Keratinocyte (primary cell): ENCODE data around the gene NRBF2. TPM values are rescaled to one million over a fixed set of nuclear protein-coding genes. Genes with fewer than 3 reads are reported as not detected.

Source experiments
- DNase-seq: peaks from one replicate; pipeline ENCODE4 v3.0.0-alpha.2; 2011; ENCODE audit warnings: low read depth, missing footprints, low spot score
- FAIRE-seq: peaks from 2 replicates; lab custom pipeline; 2011; peaks lifted over from hg19 to GRCh38; lab: Jason Lieb, UNC
- H2AFZ ChIP-seq: 2 replicates; pipeline ENCODE4 v1.6.0; 2012; ENCODE audit warnings: low read length, control low read depth, inconsistent platforms; ENCODE audit not compliant: control insufficient read depth
- H3K27ac ChIP-seq: 2 replicates; pipeline ENCODE4 v1.5.1; 2011; ENCODE audit warnings: low read length; ENCODE audit not compliant: control insufficient read depth, insufficient read depth
- H3K27me3 ChIP-seq: 3 replicates; pipeline ENCODE4 v1.6.0; 2011; ENCODE audit warnings: low read length; ENCODE audit not compliant: control insufficient read depth, insufficient read depth; ENCODE audit errors: extremely low read depth
- H3K36me3 ChIP-seq, 2 experiments: 2 replicates in 1 of 2; 3 replicates in 1 of 2; pipeline ENCODE4 v1.5.1; 2011; ENCODE audit warnings: low read length in 2 of 2, mild to moderate bottlenecking in 1 of 2; ENCODE audit not compliant: control insufficient read depth in 2 of 2, insufficient read depth in 2 of 2; ENCODE audit errors: extremely low read depth in 1 of 2
- H3K4me1 ChIP-seq: 3 replicates; pipeline ENCODE4 v1.5.1; 2011; ENCODE audit warnings: low read length; ENCODE audit not compliant: control insufficient read depth, insufficient read depth; ENCODE audit errors: extremely low read depth
- H3K4me2 ChIP-seq: 3 replicates; pipeline ENCODE4 v1.6.0; 2011; ENCODE audit warnings: low read depth, low read length; ENCODE audit not compliant: control insufficient read depth, insufficient read depth; ENCODE audit errors: extremely low read depth
- H3K4me3 ChIP-seq, 3 experiments: fragments of 200-600 bp in 1 of 3; sonication (generic) in 1 of 3; 2 replicates in 2 of 3; 3 replicates in 1 of 3; pipeline ENCODE4 v1.5.1; 2011 to 2016; ENCODE audit warnings: low read length in 3 of 3, mild to moderate bottlenecking in 3 of 3, control low read depth in 2 of 3, inconsistent platforms in 1 of 3, low read depth in 1 of 3, mixed read lengths in 1 of 3, mixed run types in 1 of 3, moderate library complexity in 1 of 3; ENCODE audit not compliant: control insufficient read depth in 2 of 3, insufficient read depth in 2 of 3; ENCODE audit errors: extremely low read depth in 1 of 3
- H3K79me2 ChIP-seq: 2 replicates; pipeline ENCODE4 v1.6.0; 2012; ENCODE audit warnings: low read length; ENCODE audit not compliant: control insufficient read depth, insufficient read depth
- H3K9ac ChIP-seq: 3 replicates; pipeline ENCODE4 v1.6.0; 2011; ENCODE audit warnings: low read length; ENCODE audit not compliant: control insufficient read depth, insufficient read depth; ENCODE audit errors: extremely low read depth
- H3K9me1 ChIP-seq: 3 replicates; pipeline ENCODE4 v1.6.0; 2011; ENCODE audit warnings: low read length; ENCODE audit not compliant: control insufficient read depth, insufficient read depth; ENCODE audit errors: extremely low read depth
- H3K9me3 ChIP-seq: 2 replicates; pipeline ENCODE4 v1.5.1; 2012; ENCODE audit warnings: low read depth, low read length; ENCODE audit not compliant: control insufficient read depth
- H4K20me1 ChIP-seq: 3 replicates; pipeline ENCODE4 v1.6.0; 2011; ENCODE audit warnings: low read length; ENCODE audit not compliant: control insufficient read depth, insufficient read depth; ENCODE audit errors: extremely low read depth
- EZH2 ChIP-seq: IDR thresholded peaks from one replicate; pipeline ENCODE4 v1.6.1; 2012; ENCODE audit warnings: inconsistent platforms, mild to moderate bottlenecking, low read length, moderate library complexity
- dilution Hi-C: fragments of 300-500 bp; cut with MboI; formaldehyde crosslinking; loops from one replicate; pipeline ENCODE4 v1.7.0; 2020; ENCODE audit warnings: low sequenced_read_pairs; ENCODE audit not compliant: extremely low pct_ligation_motif_present
- polyA plus RNA-seq, 5 experiments: library from polyadenylated mRNA; depleted of rRNA in 3 of 5; stranded (reverse) in 3 of 5; stranded (forward) in 1 of 5; unstranded in 1 of 5; fragments of >200 nt; gene quantifications; 1 replicate in 1 of 5; 2 replicates in 3 of 5; 3 replicates in 1 of 5; pipeline versions ENCODE4 v1.2.1 to v1.2.3, GENCODE V29; 2011 to 2012; ENCODE audit warnings: missing spikeins in 2 of 5, low read depth in 1 of 5, low replicate concordance in 1 of 5
- TF ChIP-seq, protein P1 (sequence below), 3 experiments: IDR thresholded peaks in 1 of 3; conservative IDR thresholded peaks in 1 of 3; optimal IDR thresholded peaks in 1 of 3; 2 replicates in 2 of 3; 3 replicates in 1 of 3; pipeline versions ENCODE3 to v1.5.1; 2011; ENCODE audit warnings: low read length in 3 of 3, mild to moderate bottlenecking in 3 of 3, moderate library complexity in 2 of 3, control low read depth in 1 of 3, inconsistent platforms in 1 of 3; ENCODE audit not compliant: insufficient read depth in 2 of 3; ENCODE audit errors: extremely low read depth in 1 of 3

Gene NRBF2
- polyA plus RNA-seq, 1 donor (not counting 4 experiments of a cell fraction or from before 2014, with no cell fraction given): 31.1 TPM

DNA sequence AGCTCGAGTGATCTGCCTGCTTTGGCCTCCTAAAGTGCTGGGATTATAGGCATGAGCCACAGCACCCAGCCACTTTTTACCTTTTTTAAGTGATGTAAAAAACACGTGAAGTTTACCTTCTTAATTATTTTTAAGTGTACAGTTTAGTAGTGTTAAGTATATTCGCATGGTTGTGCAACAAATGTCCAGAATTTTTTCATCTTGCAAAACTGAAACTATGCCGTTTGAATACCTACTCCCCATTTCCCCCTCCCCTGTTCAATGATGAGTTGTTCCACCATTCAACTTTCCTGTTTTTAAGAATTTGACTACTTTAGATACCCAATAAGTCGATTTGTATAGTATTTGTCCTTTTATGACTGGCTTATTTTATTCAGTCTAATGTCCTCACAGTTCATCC lies 10.9 kb downstream of the NRBF2 start:
- TF ChIP-seq EZH2: no peak
- TF ChIP-seq, protein P1, sequence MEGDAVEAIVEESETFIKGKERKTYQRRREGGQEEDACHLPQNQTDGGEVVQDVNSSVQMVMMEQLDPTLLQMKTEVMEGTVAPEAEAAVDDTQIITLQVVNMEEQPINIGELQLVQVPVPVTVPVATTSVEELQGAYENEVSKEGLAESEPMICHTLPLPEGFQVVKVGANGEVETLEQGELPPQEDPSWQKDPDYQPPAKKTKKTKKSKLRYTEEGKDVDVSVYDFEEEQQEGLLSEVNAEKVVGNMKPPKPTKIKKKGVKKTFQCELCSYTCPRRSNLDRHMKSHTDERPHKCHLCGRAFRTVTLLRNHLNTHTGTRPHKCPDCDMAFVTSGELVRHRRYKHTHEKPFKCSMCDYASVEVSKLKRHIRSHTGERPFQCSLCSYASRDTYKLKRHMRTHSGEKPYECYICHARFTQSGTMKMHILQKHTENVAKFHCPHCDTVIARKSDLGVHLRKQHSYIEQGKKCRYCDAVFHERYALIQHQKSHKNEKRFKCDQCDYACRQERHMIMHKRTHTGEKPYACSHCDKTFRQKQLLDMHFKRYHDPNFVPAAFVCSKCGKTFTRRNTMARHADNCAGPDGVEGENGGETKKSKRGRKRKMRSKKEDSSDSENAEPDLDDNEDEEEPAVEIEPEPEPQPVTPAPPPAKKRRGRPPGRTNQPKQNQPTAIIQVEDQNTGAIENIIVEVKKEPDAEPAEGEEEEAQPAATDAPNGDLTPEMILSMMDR (optimal IDR thresholded peaks at IDR 0.05 in 1 of 3, IDR thresholded peaks at IDR 0.05 in 1 of 3, conservative IDR thresholded peaks at IDR 0.05 in 1 of 3; ENCODE audit: extremely low read depth in 1 of 3, insufficient read depth in 2 of 3, low read length in 3 of 3): no peak
- no peak overlapping the region for H3K4me2 ChIP-seq

DNA sequence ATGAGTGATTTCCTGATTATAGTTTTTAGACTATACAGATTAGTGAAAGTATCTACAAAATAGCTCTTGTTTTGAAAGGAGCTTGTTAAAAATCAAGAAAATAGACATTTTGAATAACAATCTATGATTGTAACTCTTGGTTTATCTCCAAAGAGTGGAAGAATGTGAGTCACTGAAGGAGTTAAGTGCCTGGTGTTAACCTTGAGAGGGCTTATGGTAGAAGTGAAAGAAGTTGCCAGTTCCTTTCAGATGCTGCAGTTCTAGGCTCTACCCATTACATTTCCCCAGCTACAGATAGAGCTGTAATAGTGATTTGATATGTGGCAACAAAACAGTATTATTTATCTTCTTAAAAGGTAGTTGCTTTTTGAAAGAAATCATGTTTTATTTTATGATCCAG lies 12.7 kb downstream of the NRBF2 start:
- Histone ChIP-seq H3K27me3 (no peaks in the 10 kb centered on the region), H3K36me3 (peaks cover 0 to 7% of the 10 kb centered on the region in 2 experiments), H3K4me3 (no peak overlapping the region), H3K4me1 (no peaks in the 10 kb centered on the region), H3K79me2 (peaks cover 73% of the 10 kb centered on the region), H4K20me1 (no peaks in the 10 kb centered on the region), H3K9me1 (no peaks in the 10 kb centered on the region), H3K4me2 (no peak overlapping the region), H3K9ac (no peak overlapping the region), H3K9me3 (no peaks in the 10 kb centered on the region), H3K27ac (no peak overlapping the region), H2AFZ (no peak overlapping the region)
- DNase-seq: no peak
- TF ChIP-seq, protein P1 (optimal IDR thresholded peaks at IDR 0.05 in 1 of 3, IDR thresholded peaks at IDR 0.05 in 1 of 3, conservative IDR thresholded peaks at IDR 0.05 in 1 of 3; ENCODE audit: extremely low read depth in 1 of 3, insufficient read depth in 2 of 3, low read length in 3 of 3): no peak
- no peak for TF ChIP-seq EZH2
- dilution Hi-C loops: no loop called here
- no peak for FAIRE-seq

More for the DNA sequence above, 10.9 kb downstream of the NRBF2 start:
- no peaks in the 10 kb centered on the region for H3K4me1 ChIP-seq
- no peak overlapping the region for H3K9ac ChIP-seq
- H2AFZ ChIP-seq: no peak overlapping the region
- H3K79me2 ChIP-seq: peaks cover 87% of the 10 kb centered on the region
- DNase-seq: no peak
- H3K9me1 ChIP-seq: no peaks in the 10 kb centered on the region
- H3K36me3 ChIP-seq: peaks cover 0 to 8% of the 10 kb centered on the region in 2 experiments
- H3K27ac ChIP-seq: no peak overlapping the region
- no peak for FAIRE-seq
- no peaks in the 10 kb centered on the region for H3K9me3 ChIP-seq
- H3K27me3 ChIP-seq: no peaks in the 10 kb centered on the region
- no peak overlapping the region for H3K4me3 ChIP-seq
- dilution Hi-C loops: no loop called here
- no peaks in the 10 kb centered on the region for H4K20me1 ChIP-seq
